HG02571 (cell line): ENCODE data around the gene ARFIP2.
A peak's percentile ranks its signal among the peaks of the same experiment; 100 is the strongest.
"Not testable (repeated sequence)": the region's sequence is repeated elsewhere in the genome, so short reads cannot be mapped to it uniquely, and the experiment has no call there.

ENCODE experiments used
- ATAC-seq: cut with Tn5 transposase; IDR thresholded peaks from one replicate; pipeline ENCODE4 v1.9.1; 2021; ENCODE audit warnings: mild to moderate bottlenecking, moderate library complexity; ENCODE audit not compliant: unreplicated experiment

Gene ARFIP2

GRCh38 chr11:6481012-6481923 is at the start of gene ARFIP2, which contains the start of gene TIMM10B:
Gene ARFIP2 (minus strand): TSS chr11:6481331. CDS start chr11:6480421, 910 bp downstream.
Gene TIMM10B (plus strand): TSS chr11:6481501. CDS start chr11:6481517, 16 bp downstream.
- peak; percentile 98 for ATAC-seq

GRCh38 chr11:6530848-6531247 is 49.7 kb upstream of the ARFIP2 start:
- no peak for ATAC-seq

- ATAC-seq = no peak
These were observed 48.1 kb upstream of the ARFIP2 start for GRCh38 chr11:6529266-6529665.

GRCh38 chr11:6526411-6527135 is 45.4 kb upstream of the ARFIP2 start:
- ATAC-seq = no peak

- ATAC-seq = no peak
These were observed 42.1 kb upstream of the ARFIP2 start for GRCh38 chr11:6523253-6523652.

- not testable (repeated sequence) for ATAC-seq
These were observed 40.8 kb upstream of the ARFIP2 start for GRCh38 chr11:6521946-6522345.

- ATAC-seq = no peak
These were observed 39.1 kb upstream of the ARFIP2 start for GRCh38 chr11:6520265-6520664.

GRCh38 chr11:6516865-6517264 is 35.7 kb upstream of the ARFIP2 start:
- ATAC-seq = no peak

- ATAC-seq = no peak
These were observed 24.6 kb upstream of the ARFIP2 start for GRCh38 chr11:6505577-6506240.

GRCh38 chr11:6504166-6504565 is 23.0 kb upstream of the ARFIP2 start:
- ATAC-seq = no peak

- no peak for ATAC-seq
These were observed 21.3 kb upstream of the ARFIP2 start for GRCh38 chr11:6502382-6502781.

GRCh38 chr11:6498544-6498943 is 17.4 kb upstream of the ARFIP2 start:
- ATAC-seq = no peak

- no peak for ATAC-seq
These were observed 17.0 kb upstream of the ARFIP2 start for GRCh38 chr11:6498121-6498520.

- no peak for ATAC-seq
These were observed 16.1 kb upstream of the ARFIP2 start, which contains the start of gene DNHD1 for GRCh38 chr11:6497069-6497839. Gene DNHD1 (plus strand): TSS chr11:6497280. CDS start chr11:6498216, 936 bp downstream.

GRCh38 chr11:6489306-6489705 is 8.2 kb upstream of the ARFIP2 start:
- ATAC-seq = no peak

GRCh38 chr11:6488821-6489220 is 7.7 kb upstream of the ARFIP2 start:
- no peak for ATAC-seq

- no peak for ATAC-seq
These were observed 7.2 kb upstream of the ARFIP2 start for GRCh38 chr11:6488342-6488741.

- no peak for ATAC-seq
These were observed 5.8 kb upstream of the ARFIP2 start for GRCh38 chr11:6486938-6487337.

GRCh38 chr11:6486256-6486655 is 5.1 kb upstream of the ARFIP2 start:
- ATAC-seq = no peak

- ATAC-seq = no peak
These were observed 4.5 kb upstream of the ARFIP2 start for GRCh38 chr11:6485661-6486060.
